ENCODE data around the gene PER1. TPM values are rescaled to one million over a fixed set of nuclear protein-coding genes. Genes with fewer than 3 reads are reported as not detected.
A peak's percentile ranks its signal among the peaks of the same experiment; 100 is the strongest.

PER1 gene
- total and polyA plus RNA-seq, 9 of the 15 experiments (the other 6 are each of a cell fraction or from before 2014, with no cell fraction given), result 0.13 to 26.0 (median 3.4) TPM

- no peak for TF ChIP-seq ATF2 (CRISPR knock-in tag; IDR thresholded peaks at IDR 0.05)
- TF ChIP-seq USF1 (CRISPR knock-in tag; IDR thresholded peaks at IDR 0.05), result no peak
- peak; percentile 67; the same call in 1 of the 2 replicates for TF ChIP-seq ZNF263 (CRISPR knock-in tag; IDR thresholded peaks at IDR 0.05; ENCODE audit: borderline replicate concordance)
- no peak; the same call in none of the 2 replicates for TF ChIP-seq ZBTB12 (CRISPR knock-in tag; IDR thresholded peaks at IDR 0.05)
- TF ChIP-seq ZEB2 (IDR thresholded peaks at IDR 0.05), result peak; percentile 100
- peak; percentile 32; the same call in 1 of the 2 replicates for TF ChIP-seq TRIM28 (IDR thresholded peaks at IDR 0.05)
- TF ChIP-seq KAT8 (IDR thresholded peaks at IDR 0.05; ENCODE audit: low read depth), result no peak
- no peak for TF ChIP-seq RBM17 (IDR thresholded peaks at IDR 0.05; ENCODE audit: borderline replicate concordance, low read depth, low read length)
- peak; percentile 91 for TF ChIP-seq DLX4 (CRISPR knock-in tag; IDR thresholded peaks at IDR 0.05)
- TF ChIP-seq ZNF780A (CRISPR knock-in tag; IDR thresholded peaks at IDR 0.05), result peak; percentile 94
- TF ChIP-seq KLF6 (CRISPR knock-in tag; IDR thresholded peaks at IDR 0.05; ENCODE audit: borderline replicate concordance), result peak; percentile 5; the same call in 1 of the 2 replicates
- TF ChIP-seq SLC30A9 (CRISPR knock-in tag; IDR thresholded peaks at IDR 0.05), result no peak
- TF ChIP-seq ZMIZ1 (IDR thresholded peaks at IDR 0.05; ENCODE audit: low read depth in 2 of 2, low read length in 2 of 2), result peak in 1 of 2 experiments; percentile 100; a peak in 2 of 4 replicates
- no peak for TF ChIP-seq HDGF (IDR thresholded peaks at IDR 0.05)
- peak; percentile 100 for TF ChIP-seq SUPT5H (IDR thresholded peaks at IDR 0.05)
- TF ChIP-seq MEF2D (tag; conservative IDR thresholded peaks at IDR 0.05; ENCODE audit: low read depth), result peak; percentile 80
These were observed 21.1 kb upstream of the PER1 start (continued) for GRCh38 chr17:8173056-8173870.

Measured in K562 (cell line).